C4-2B (cell line): ENCODE results near the gene CA11.

Source experiments
- CTCF ChIP-seq: fragments of 450-650 bp; conservative IDR thresholded peaks from 2 replicates; pipeline ENCODE4 v1.5.1; 2017; ENCODE audit warnings: mild to moderate bottlenecking
- ZFX ChIP-seq: fragments of 450-650 bp; IDR thresholded peaks from 2 replicates; pipeline ENCODE4 v1.6.1; 2017

GRCh38 chr19:48636859-48637448, 9.0 kb downstream of the CA11 start, which contains the start of gene DBP:
- no peak for TF ChIP-seq CTCF
- TF ChIP-seq ZFX: no peak
